NCI-H2171 treated with DMSO at 0.1 percent for 48 hours (cell line): Measurements from ENCODE around the gene NDST3.

ENCODE experiments used
- DNase-seq: peaks from one replicate; lab custom pipeline; 2025; lab: John Stamatoyannopoulos, UW

Gene NDST3

GRCh38 chr4:118081434-118081833, 47.1 kb downstream of the NDST3 start:
- DNase-seq: no peak

GRCh38 chr4:118082182-118082581, 47.9 kb downstream of the NDST3 start:
- DNase-seq: no peak

- DNase-seq: no peak
These were observed 51.4 kb downstream of the NDST3 start for GRCh38 chr4:118085700-118086099.

GRCh38 chr4:118086344-118086743, 52.1 kb downstream of the NDST3 start:
- no peak for DNase-seq

- DNase-seq: no peak
These were observed 53.1 kb downstream of the NDST3 start for GRCh38 chr4:118087366-118087765.

- no peak for DNase-seq
These were observed 64.8 kb downstream of the NDST3 start for GRCh38 chr4:118099106-118099505.

GRCh38 chr4:118102195-118102594, 67.9 kb downstream of the NDST3 start:
- no peak for DNase-seq

- DNase-seq: no peak
These were observed 78.1 kb downstream of the NDST3 start for GRCh38 chr4:118112117-118113046.

- DNase-seq: no peak
These were observed 78.9 kb downstream of the NDST3 start for GRCh38 chr4:118113220-118113619.

GRCh38 chr4:118114720-118115119, 80.4 kb downstream of the NDST3 start:
- DNase-seq: no peak

GRCh38 chr4:118120120-118120760, 86.0 kb downstream of the NDST3 start:
- no peak for DNase-seq

GRCh38 chr4:118124997-118125396, 90.7 kb downstream of the NDST3 start:
- no peak for DNase-seq

GRCh38 chr4:118139241-118139640, 105.0 kb downstream of the NDST3 start:
- no peak for DNase-seq

- no peak for DNase-seq
These were observed 107.0 kb downstream of the NDST3 start for GRCh38 chr4:118141240-118141639.

- no peak for DNase-seq
These were observed 120.4 kb downstream of the NDST3 start for GRCh38 chr4:118154649-118155048.

- no peak for DNase-seq
These were observed 121.2 kb downstream of the NDST3 start for GRCh38 chr4:118155516-118155915.

GRCh38 chr4:118158763-118159375, 124.6 kb downstream of the NDST3 start:
- DNase-seq: no peak

- DNase-seq: no peak
These were observed 133.0 kb downstream of the NDST3 start for GRCh38 chr4:118167306-118167705.

GRCh38 chr4:118171381-118171780, 137.1 kb downstream of the NDST3 start:
- no peak for DNase-seq

- no peak for DNase-seq
These were observed 138.8 kb downstream of the NDST3 start for GRCh38 chr4:118173126-118173525.

- no peak for DNase-seq
These were observed 139.9 kb downstream of the NDST3 start for GRCh38 chr4:118173956-118174725.

- DNase-seq: no peak
These were observed 141.2 kb downstream of the NDST3 start for GRCh38 chr4:118175506-118175905.
